GM21423 (cell line): ENCODE data around the gene RAMAC.
"Not testable (repeated sequence)": the region's sequence is repeated elsewhere in the genome, so short reads cannot be mapped to it uniquely, and the experiment has no call there.

Experiments used
- ATAC-seq: cut with Tn5 transposase; IDR thresholded peaks from one replicate; pipeline ENCODE4 v1.9.1; 2021; ENCODE audit warnings: mild to moderate bottlenecking, moderate library complexity; ENCODE audit not compliant: unreplicated experiment

The RAMAC gene

GRCh38 chr15:83011271-83012075 lies 25.5 kb downstream of the RAMAC start, which contains the start of gene C15orf40:
Gene C15orf40, minus strand, starts transcription at chr15:83011639. Its CDS starts 32 bp downstream, at chr15:83011607.
- peak; percentile 91 for ATAC-seq

- ATAC-seq: no peak
These were observed 26.0 kb downstream of the RAMAC start for GRCh38 chr15:83012076-83012426.

GRCh38 chr15:83012636-83013035 lies 26.6 kb downstream of the RAMAC start:
- ATAC-seq: no peak

- ATAC-seq: no peak
These were observed 28.2 kb downstream of the RAMAC start for GRCh38 chr15:83014205-83014653.

- no peak for ATAC-seq
These were observed 29.4 kb downstream of the RAMAC start for GRCh38 chr15:83015361-83015760.

- ATAC-seq: no peak
These were observed 30.9 kb downstream of the RAMAC start for GRCh38 chr15:83016906-83017305.

- no peak for ATAC-seq
These were observed 32.4 kb downstream of the RAMAC start for GRCh38 chr15:83018436-83018835.

- no peak for ATAC-seq
These were observed 44.0 kb downstream of the RAMAC start for GRCh38 chr15:83030021-83030420.

GRCh38 chr15:83031234-83031633 lies 45.2 kb downstream of the RAMAC start:
- not testable (repeated sequence) for ATAC-seq

- ATAC-seq: no peak
These were observed 50.2 kb downstream of the RAMAC start for GRCh38 chr15:83036253-83036652.

- ATAC-seq: no peak
These were observed 53.2 kb downstream of the RAMAC start for GRCh38 chr15:83039206-83039605.
